ENCODE data around the gene PRKCA. TPM values are rescaled to one million over a fixed set of nuclear protein-coding genes. Genes with fewer than 3 reads are reported as not detected.

The PRKCA gene
- total and polyA plus RNA-seq, 4 donors = 3.0 to 14.1 (median 5.4) TPM

DNA sequence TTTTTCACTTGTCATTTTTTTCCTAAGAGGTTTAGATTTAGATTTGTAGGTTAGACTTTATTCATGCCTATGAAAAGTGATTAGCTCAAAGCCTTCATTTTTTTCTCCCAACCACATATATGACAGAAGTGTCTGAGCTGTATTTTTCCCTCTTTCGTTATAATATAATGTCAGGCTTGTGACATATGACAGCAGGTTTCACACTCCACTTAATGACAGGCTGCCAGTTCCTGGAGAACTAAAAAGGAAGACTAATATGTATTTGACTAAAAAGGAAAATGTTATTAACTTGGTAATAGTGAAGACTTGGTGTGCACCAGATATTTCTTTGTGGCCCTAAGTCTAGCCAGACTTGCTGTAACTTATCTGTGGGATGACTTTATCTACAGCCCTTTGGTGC is 331.8 kb downstream of the PRKCA start:
- no peaks in the 10 kb centered on the region for H3K4me1 ChIP-seq (ENCODE audit: control insufficient read depth in 4 of 4, insufficient read depth in 4 of 4, low read length in 3 of 4)
- H3K9ac ChIP-seq (ENCODE audit: low read depth in 1 of 2, low read length in 2 of 2) = no peak overlapping the region
- 90% methylated on average over 1 of the region's 1 CpG for WGBS
- no peaks in the 10 kb centered on the region for H3K36me3 ChIP-seq (ENCODE audit: control insufficient read depth in 4 of 4, insufficient read depth in 3 of 4, low read depth in 1 of 4, low read length in 3 of 4)
- H3K27ac ChIP-seq (ENCODE audit: low read depth in 1 of 2, low read length in 2 of 2) = no peak overlapping the region
- no peak for TF ChIP-seq HNF4G (IDR thresholded peaks at IDR 0.05)
- no peak for TF ChIP-seq TAF1 (conservative IDR thresholded peaks at IDR 0.05)
- no peak for TF ChIP-seq GABPA (IDR thresholded peaks at IDR 0.05 in 1 of 2, conservative IDR thresholded peaks at IDR 0.05 in 1 of 2)
- TF ChIP-seq EGR1 (IDR thresholded peaks at IDR 0.05; ENCODE audit: low read depth in 2 of 2) = no peak
- TF ChIP-seq NR2F2 (IDR thresholded peaks at IDR 0.05) = no peak
- TF ChIP-seq, protein P1, sequence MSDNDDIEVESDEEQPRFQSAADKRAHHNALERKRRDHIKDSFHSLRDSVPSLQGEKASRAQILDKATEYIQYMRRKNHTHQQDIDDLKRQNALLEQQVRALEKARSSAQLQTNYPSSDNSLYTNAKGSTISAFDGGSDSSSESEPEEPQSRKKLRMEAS (IDR thresholded peaks at IDR 0.05) = no peak
- TF ChIP-seq, protein P2, sequence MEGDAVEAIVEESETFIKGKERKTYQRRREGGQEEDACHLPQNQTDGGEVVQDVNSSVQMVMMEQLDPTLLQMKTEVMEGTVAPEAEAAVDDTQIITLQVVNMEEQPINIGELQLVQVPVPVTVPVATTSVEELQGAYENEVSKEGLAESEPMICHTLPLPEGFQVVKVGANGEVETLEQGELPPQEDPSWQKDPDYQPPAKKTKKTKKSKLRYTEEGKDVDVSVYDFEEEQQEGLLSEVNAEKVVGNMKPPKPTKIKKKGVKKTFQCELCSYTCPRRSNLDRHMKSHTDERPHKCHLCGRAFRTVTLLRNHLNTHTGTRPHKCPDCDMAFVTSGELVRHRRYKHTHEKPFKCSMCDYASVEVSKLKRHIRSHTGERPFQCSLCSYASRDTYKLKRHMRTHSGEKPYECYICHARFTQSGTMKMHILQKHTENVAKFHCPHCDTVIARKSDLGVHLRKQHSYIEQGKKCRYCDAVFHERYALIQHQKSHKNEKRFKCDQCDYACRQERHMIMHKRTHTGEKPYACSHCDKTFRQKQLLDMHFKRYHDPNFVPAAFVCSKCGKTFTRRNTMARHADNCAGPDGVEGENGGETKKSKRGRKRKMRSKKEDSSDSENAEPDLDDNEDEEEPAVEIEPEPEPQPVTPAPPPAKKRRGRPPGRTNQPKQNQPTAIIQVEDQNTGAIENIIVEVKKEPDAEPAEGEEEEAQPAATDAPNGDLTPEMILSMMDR (IDR thresholded peaks at IDR 0.05; ENCODE audit: low read depth, low read length, missing input control) = no peak
- TF ChIP-seq, protein P3, sequence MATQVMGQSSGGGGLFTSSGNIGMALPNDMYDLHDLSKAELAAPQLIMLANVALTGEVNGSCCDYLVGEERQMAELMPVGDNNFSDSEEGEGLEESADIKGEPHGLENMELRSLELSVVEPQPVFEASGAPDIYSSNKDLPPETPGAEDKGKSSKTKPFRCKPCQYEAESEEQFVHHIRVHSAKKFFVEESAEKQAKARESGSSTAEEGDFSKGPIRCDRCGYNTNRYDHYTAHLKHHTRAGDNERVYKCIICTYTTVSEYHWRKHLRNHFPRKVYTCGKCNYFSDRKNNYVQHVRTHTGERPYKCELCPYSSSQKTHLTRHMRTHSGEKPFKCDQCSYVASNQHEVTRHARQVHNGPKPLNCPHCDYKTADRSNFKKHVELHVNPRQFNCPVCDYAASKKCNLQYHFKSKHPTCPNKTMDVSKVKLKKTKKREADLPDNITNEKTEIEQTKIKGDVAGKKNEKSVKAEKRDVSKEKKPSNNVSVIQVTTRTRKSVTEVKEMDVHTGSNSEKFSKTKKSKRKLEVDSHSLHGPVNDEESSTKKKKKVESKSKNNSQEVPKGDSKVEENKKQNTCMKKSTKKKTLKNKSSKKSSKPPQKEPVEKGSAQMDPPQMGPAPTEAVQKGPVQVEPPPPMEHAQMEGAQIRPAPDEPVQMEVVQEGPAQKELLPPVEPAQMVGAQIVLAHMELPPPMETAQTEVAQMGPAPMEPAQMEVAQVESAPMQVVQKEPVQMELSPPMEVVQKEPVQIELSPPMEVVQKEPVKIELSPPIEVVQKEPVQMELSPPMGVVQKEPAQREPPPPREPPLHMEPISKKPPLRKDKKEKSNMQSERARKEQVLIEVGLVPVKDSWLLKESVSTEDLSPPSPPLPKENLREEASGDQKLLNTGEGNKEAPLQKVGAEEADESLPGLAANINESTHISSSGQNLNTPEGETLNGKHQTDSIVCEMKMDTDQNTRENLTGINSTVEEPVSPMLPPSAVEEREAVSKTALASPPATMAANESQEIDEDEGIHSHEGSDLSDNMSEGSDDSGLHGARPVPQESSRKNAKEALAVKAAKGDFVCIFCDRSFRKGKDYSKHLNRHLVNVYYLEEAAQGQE (IDR thresholded peaks at IDR 0.05) = no peak
- TF ChIP-seq, protein P4, sequence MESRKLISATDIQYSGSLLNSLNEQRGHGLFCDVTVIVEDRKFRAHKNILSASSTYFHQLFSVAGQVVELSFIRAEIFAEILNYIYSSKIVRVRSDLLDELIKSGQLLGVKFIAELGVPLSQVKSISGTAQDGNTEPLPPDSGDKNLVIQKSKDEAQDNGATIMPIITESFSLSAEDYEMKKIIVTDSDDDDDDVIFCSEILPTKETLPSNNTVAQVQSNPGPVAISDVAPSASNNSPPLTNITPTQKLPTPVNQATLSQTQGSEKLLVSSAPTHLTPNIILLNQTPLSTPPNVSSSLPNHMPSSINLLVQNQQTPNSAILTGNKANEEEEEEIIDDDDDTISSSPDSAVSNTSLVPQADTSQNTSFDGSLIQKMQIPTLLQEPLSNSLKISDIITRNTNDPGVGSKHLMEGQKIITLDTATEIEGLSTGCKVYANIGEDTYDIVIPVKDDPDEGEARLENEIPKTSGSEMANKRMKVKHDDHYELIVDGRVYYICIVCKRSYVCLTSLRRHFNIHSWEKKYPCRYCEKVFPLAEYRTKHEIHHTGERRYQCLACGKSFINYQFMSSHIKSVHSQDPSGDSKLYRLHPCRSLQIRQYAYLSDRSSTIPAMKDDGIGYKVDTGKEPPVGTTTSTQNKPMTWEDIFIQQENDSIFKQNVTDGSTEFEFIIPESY (IDR thresholded peaks at IDR 0.05) = no peak
- TF ChIP-seq HNF4A (conservative IDR thresholded peaks at IDR 0.05) = no peak
- H3K9me3 ChIP-seq (ENCODE audit: control insufficient read depth in 4 of 4, low read length in 3 of 4) = no peaks in the 10 kb centered on the region
- DNase-seq (ENCODE audit: low spot score) = no peak
- H3K27me3 ChIP-seq (ENCODE audit: control insufficient read depth in 4 of 4, insufficient read depth in 4 of 4, low read length in 3 of 4) = no peaks in the 10 kb centered on the region
- no peak overlapping the region for H3K4me3 ChIP-seq (ENCODE audit: low read depth in 1 of 3, low read length in 3 of 3)

DNA sequence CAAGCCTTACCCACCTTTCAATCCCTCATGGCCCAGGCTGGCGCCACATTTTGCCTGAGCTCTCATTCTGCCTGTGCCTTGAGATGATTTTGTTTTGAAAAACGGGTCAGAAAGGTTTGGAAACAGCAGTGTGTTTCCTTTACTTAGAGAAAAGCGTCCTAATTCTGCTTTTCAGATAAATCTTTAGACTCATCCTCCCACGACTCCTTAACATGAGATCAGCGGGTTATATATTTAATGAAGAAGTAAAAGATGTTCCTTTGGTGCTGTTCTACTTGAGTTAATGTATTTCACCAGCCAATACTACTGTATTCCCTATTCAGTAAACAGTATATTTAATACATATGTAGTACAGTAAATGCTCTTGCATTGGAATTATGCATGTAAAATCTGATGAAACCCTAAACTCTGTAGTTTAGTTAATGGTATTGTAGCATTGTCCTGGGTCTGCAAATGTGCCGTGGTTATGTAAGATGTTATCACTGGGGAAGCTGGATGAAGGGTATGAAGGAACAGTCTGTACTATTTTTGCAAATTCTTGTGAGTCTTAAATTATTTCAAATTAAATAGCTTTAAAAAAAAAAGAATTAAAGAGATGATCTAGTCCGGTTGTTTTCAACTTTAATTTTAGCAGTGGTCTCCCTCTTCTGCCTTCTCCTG is 333.1 kb downstream of the PRKCA start:
- Histone ChIP-seq H3K36me3 (ENCODE audit: control insufficient read depth in 4 of 4, insufficient read depth in 3 of 4, low read depth in 1 of 4, low read length in 3 of 4) (no peaks in the 10 kb centered on the region), H3K4me1 (ENCODE audit: control insufficient read depth in 4 of 4, insufficient read depth in 4 of 4, low read length in 3 of 4) (no peaks in the 10 kb centered on the region), H3K27me3 (ENCODE audit: control insufficient read depth in 4 of 4, insufficient read depth in 4 of 4, low read length in 3 of 4) (no peaks in the 10 kb centered on the region), H3K4me3 (ENCODE audit: low read depth in 1 of 3, low read length in 3 of 3) (no peak overlapping the region), H3K27ac (ENCODE audit: low read depth in 1 of 2, low read length in 2 of 2) (no peak overlapping the region), H3K9ac (ENCODE audit: low read depth in 1 of 2, low read length in 2 of 2) (no peak overlapping the region), H3K9me3 (ENCODE audit: control insufficient read depth in 4 of 4, low read length in 3 of 4) (no peaks in the 10 kb centered on the region)
- no peak for TF ChIP-seq TAF1 (conservative IDR thresholded peaks at IDR 0.05)
- TF ChIP-seq, protein P1 (IDR thresholded peaks at IDR 0.05) = no peak
- TF ChIP-seq NR2F2 (IDR thresholded peaks at IDR 0.05) = no peak
- no peak for TF ChIP-seq GABPA (IDR thresholded peaks at IDR 0.05 in 1 of 2, conservative IDR thresholded peaks at IDR 0.05 in 1 of 2)
- TF ChIP-seq FOXA2 (IDR thresholded peaks at IDR 0.05) = no peak
- DNase-seq (ENCODE audit: low spot score) = no peak
- WGBS = 96% methylated on average over 7 of the region's 7 CpGs

Data from liver (tissue), 9 donors.